Vagina (tissue), 2 donors: Measurements from ENCODE around the gene RBMXL2.

Experiments
- CTCF ChIP-seq, 3 experiments: fragments of 450-650 bp in 2 of 3; fragments of 200-600 bp in 1 of 3; sonication (generic) in 1 of 3; IDR thresholded peaks; one replicate each; pipeline ENCODE4 v1.5.1; 2017 to 2019; ENCODE audit warnings: antibody characterized with exemption in 3 of 3, mild to moderate bottlenecking in 2 of 3, moderate library complexity in 2 of 3
- POLR2A ChIP-seq, 2 donors: fragments of 450-650 bp; IDR thresholded peaks; one replicate each; pipeline ENCODE4 v1.6.1; 2017; ENCODE audit warnings: antibody characterized with exemption in 2 of 2, mild to moderate bottlenecking in 2 of 2, moderate library complexity in 2 of 2

- TF ChIP-seq CTCF (IDR thresholded peaks at IDR 0.05) (no peak), POLR2A (IDR thresholded peaks at IDR 0.05) (no peak)
Observed at GRCh38 chr11:7089328-7090251, 792 bp downstream of the RBMXL2 start.
